Type B pancreatic cell (in vitro differentiated cells): ENCODE results near the gene STXBP6. TPM values are rescaled to one million over a fixed set of nuclear protein-coding genes. Genes with fewer than 3 reads are reported as not detected.

ENCODE experiments used
- DNase-seq: peaks from one replicate; pipeline ENCODE4 v3.0.0; 2021; ENCODE audit warnings: mixed read lengths; ENCODE audit not compliant: unreplicated experiment; ENCODE audit errors: extremely low spot score
- H3K27ac Mint-ChIP-seq: 2 replicates; pipeline ENCODE4 v1.8.0; 2021; ENCODE audit warnings: mild to moderate bottlenecking, mixed read lengths
- H3K27me3 Mint-ChIP-seq: 2 replicates; pipeline ENCODE4 v1.8.0; 2021; ENCODE audit warnings: mixed read lengths
- H3K36me3 Mint-ChIP-seq: 2 replicates; pipeline ENCODE4 v1.8.0; 2021; ENCODE audit warnings: mixed read lengths
- H3K4me1 Mint-ChIP-seq: one replicate; pipeline ENCODE4 v1.8.0; 2021; ENCODE audit warnings: mixed read lengths; ENCODE audit not compliant: unreplicated experiment
- H3K4me3 Mint-ChIP-seq: 2 replicates; pipeline ENCODE4 v1.8.0; 2021; ENCODE audit warnings: mild to moderate bottlenecking, mixed read lengths
- H3K9me3 Mint-ChIP-seq: 2 replicates; pipeline ENCODE4 v1.8.0; 2021; ENCODE audit warnings: mixed read lengths
- total RNA-seq: library from RNA; stranded (reverse); gene quantifications from 2 replicates; pipeline ENCODE4 v1.2.1, GENCODE V29; 2021; ENCODE audit warnings: low replicate concordance
- TF ChIP-seq, protein P1 (sequence below): fragments of 200-600 bp; sonication (generic); conservative IDR thresholded peaks from 2 replicates; pipeline ENCODE4 v1.5.0; 2021; ENCODE audit warnings: antibody characterized with exemption, mild to moderate bottlenecking

STXBP6 gene
- total RNA-seq, 1 donor from 2014 or later = 17.0 TPM

DNA sequence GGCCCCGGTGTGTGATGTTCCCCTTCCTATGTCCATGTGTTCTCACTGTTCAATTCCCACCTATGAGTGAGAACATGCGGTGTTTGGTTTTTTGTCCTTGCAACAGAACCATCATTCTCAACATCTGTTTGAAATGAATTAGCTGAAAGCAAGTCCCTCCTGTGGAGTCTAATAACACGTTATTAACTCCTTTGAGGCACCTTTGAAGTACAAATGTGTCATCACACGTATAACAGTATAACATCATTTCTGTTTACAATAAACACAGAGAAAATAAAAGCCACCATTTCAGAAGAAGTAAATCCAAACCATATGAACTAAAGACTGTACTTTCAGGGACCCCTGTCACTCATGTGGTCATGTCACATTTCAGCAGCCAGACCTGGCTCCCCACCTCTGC lies 198.5 kb downstream of the STXBP6 start:
- no peak overlapping the region for H3K4me3 Mint-ChIP-seq
- no peak overlapping the region for H3K27ac Mint-ChIP-seq
- DNase-seq = no peak
- H3K4me1 Mint-ChIP-seq = peaks cover 8% of the 10 kb centered on the region
- H3K9me3 Mint-ChIP-seq = no peaks in the 10 kb centered on the region
- no peaks in the 10 kb centered on the region for H3K27me3 Mint-ChIP-seq
- TF ChIP-seq, protein P1, sequence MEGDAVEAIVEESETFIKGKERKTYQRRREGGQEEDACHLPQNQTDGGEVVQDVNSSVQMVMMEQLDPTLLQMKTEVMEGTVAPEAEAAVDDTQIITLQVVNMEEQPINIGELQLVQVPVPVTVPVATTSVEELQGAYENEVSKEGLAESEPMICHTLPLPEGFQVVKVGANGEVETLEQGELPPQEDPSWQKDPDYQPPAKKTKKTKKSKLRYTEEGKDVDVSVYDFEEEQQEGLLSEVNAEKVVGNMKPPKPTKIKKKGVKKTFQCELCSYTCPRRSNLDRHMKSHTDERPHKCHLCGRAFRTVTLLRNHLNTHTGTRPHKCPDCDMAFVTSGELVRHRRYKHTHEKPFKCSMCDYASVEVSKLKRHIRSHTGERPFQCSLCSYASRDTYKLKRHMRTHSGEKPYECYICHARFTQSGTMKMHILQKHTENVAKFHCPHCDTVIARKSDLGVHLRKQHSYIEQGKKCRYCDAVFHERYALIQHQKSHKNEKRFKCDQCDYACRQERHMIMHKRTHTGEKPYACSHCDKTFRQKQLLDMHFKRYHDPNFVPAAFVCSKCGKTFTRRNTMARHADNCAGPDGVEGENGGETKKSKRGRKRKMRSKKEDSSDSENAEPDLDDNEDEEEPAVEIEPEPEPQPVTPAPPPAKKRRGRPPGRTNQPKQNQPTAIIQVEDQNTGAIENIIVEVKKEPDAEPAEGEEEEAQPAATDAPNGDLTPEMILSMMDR = no peak
- H3K36me3 Mint-ChIP-seq = peaks cover 5% of the 10 kb centered on the region

DNA sequence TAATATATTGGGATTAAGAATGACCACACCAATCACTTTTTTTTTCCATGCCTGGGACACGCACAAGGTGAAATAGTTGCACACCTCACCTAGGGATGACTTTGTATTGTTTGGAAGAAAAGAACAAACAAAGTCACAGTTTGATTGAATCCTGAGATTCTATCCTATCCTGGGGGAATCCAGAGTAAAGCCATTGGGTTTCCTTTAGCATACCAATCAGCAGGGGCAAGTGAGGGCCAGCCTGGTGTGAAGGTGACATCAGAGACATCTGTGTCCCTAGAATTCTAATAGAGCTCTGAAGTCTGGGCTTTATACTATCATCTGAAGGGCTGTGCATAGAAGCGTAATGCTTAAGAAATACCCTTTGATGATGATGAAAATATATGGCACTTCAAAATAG lies 199.9 kb downstream of the STXBP6 start:
- Mint-ChIP-seq H3K27ac (no peak overlapping the region), H3K27me3 (no peaks in the 10 kb centered on the region), H3K4me1 (peaks cover 8% of the 10 kb centered on the region), H3K4me3 (no peak overlapping the region), H3K9me3 (no peaks in the 10 kb centered on the region), H3K36me3 (peaks cover 5% of the 10 kb centered on the region)
- DNase-seq = no peak
- TF ChIP-seq, protein P1 = no peak

GRCh38 chr14:24849471-24849870 lies 200.5 kb downstream of the STXBP6 start:
- H3K27ac Mint-ChIP-seq = no peak overlapping the region
- peaks cover 5% of the 10 kb centered on the region for H3K36me3 Mint-ChIP-seq

DNA sequence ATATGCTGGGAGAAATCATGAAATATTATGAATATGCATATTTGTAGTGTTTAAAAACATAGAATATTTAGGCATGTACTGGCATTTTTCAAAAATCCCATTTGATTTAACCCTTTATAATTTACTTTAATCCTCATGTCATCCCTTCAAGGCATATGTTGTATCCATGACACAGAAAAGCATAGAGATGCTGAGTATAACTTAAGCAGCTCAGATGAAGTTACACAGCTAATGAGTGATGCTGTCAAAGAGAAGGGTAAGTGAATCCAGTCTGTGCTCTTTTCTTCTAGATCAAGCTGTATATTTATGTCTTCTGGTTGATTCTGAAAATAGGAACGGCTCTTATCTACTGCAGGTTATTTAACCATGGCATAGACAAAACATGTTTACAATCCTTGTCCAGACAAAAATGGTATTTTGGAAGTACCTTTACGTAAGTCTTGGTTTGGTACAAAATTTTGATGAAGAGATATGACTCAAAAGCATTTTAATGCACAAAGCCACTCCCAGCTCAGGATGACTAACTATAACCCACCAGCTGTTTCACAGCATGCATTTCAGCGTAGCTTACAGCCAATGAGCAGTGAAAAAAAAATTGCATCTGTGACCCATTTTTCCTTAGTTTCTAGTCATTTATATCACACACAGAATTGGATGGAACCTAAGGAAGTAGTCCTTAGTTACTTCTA lies 201.7 kb downstream of the STXBP6 start:
- H3K27me3 Mint-ChIP-seq = no peaks in the 10 kb centered on the region
- no peaks in the 10 kb centered on the region for H3K36me3 Mint-ChIP-seq
- TF ChIP-seq, protein P1 = no peak
- H3K27ac Mint-ChIP-seq = no peak overlapping the region
- no peak for DNase-seq
- H3K4me1 Mint-ChIP-seq = peaks cover 8% of the 10 kb centered on the region
- H3K4me3 Mint-ChIP-seq = no peak overlapping the region
- no peaks in the 10 kb centered on the region for H3K9me3 Mint-ChIP-seq

More at GRCh38 chr14:24849471-24849870, 200.5 kb downstream of the STXBP6 start:
- H3K9me3 Mint-ChIP-seq = no peaks in the 10 kb centered on the region
- TF ChIP-seq, protein P1 = no peak
- H3K4me3 Mint-ChIP-seq = no peak overlapping the region
- no peak for DNase-seq
- no peaks in the 10 kb centered on the region for H3K27me3 Mint-ChIP-seq
- peaks cover 8% of the 10 kb centered on the region for H3K4me1 Mint-ChIP-seq

DNA sequence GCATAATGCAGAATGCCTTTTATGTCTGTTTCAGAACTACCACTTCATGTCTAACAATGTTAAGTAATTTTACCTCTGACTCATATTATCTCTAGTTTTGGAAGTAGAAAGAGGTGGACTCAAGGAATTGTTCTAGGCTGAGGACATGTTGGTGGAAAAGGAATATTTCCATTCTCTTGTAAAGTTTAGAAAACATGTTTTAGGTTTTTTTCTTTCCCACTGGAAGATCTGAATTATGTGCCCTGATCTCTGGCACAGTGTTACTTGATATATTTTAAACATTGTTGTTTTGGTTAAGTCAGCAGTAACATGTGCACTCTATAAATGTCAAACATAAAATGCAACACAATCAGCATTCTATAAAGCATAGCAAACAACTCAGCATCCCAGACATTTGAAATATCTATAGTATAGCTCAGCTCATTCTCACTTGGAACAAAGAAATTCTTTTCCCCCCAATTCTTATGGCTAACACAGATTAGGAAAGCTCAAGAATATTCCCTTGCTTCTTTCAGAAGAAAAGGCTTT lies 202.3 kb downstream of the STXBP6 start:
- Mint-ChIP-seq H3K9me3 (no peaks in the 10 kb centered on the region), H3K27me3 (no peaks in the 10 kb centered on the region), H3K4me3 (no peak overlapping the region), H3K27ac (no peak overlapping the region), H3K4me1 (peaks cover 8% of the 10 kb centered on the region), H3K36me3 (no peaks in the 10 kb centered on the region)
- TF ChIP-seq, protein P1 = no peak
- DNase-seq = no peak
